NCI-H1105 treated with DMSO at 0.1 percent for 48 hours (cell line): ENCODE data around the gene PRG2.

Experiments used
- DNase-seq: peaks from one replicate; lab custom pipeline; 2025; lab: John Stamatoyannopoulos, UW

The PRG2 gene

DNA sequence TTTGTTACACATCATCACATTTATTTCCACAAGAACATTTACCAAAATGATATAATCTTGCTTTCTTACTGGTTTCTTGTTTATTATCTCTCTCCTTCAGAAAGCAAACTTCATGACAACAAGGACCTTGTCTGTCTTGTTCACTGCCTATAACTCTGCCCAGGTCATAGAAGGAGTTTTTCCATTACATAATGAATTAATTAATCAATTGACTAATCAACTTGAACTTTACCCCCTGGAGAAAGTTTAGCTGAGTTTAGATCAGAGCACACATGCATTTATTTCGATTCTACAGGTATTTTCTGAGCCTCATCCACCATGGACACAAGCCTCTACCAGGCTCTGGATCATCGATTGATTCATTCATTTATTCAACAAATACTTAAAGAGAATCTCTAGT, 6.3 kb upstream of the PRG2 start:
- no peak for DNase-seq

GRCh38 chr11:57395905-57396623, 5.6 kb upstream of the PRG2 start:
- DNase-seq: no peak

GRCh38 chr11:57394203-57394965, 3.9 kb upstream of the PRG2 start:
- peak; percentile 10 for DNase-seq

GRCh38 chr11:57392763-57393105, 2.3 kb upstream of the PRG2 start:
- DNase-seq: no peak

GRCh38 chr11:57392066-57392762, 1.8 kb upstream of the PRG2 start:
- DNase-seq: no peak

- DNase-seq: no peak
Observed at GRCh38 chr11:57391539-57391938, 1.1 kb upstream of the PRG2 start.

- DNase-seq: no peak
Observed at GRCh38 chr11:57391111-57391510, 661 bp upstream of the PRG2 start.

DNA sequence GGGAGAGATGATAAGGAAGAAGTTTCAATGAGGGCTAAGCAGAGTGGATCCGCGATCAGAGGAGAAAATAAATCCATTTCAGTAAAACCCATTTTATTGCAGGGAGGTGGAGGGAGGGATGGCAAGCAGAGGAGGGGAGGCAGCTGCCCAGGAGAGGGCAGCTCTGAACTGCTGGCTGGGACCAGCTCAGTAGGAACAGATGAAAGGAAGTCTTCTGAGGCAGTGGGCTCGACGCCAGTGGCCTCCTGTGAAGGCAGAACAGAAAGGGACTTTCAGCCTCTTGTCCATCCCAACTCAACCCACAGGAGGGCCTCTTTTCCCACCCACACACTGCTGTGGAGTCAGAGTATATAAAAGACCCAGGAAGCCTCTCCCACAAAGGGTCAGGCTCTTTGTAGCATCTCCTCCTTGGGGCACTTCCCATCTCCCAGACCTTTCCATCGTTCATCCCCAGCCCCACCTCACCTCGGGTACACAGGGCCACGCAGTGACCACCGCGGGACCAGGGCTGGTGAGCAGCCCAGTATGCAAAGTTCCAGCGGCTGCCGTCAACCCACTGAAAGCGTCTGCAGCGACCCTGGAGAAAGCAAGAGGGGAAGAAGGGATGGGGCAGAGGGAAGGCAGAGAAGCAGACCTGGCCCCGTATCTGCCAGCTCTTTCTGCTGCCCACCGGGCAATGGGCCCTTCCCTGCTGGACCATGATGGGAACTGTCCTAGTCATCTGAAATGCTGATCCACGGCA, 3.0 kb downstream of the PRG2 start:
- DNase-seq: no peak

GRCh38 chr11:57386178-57386940, 4.1 kb downstream of the PRG2 start:
- no peak for DNase-seq

GRCh38 chr11:57380975-57381374, 9.5 kb downstream of the PRG2 start, which contains the start of gene PRG3:
Gene PRG3 (minus strand): TSS chr11:57381150. CDS start chr11:57380708, 442 bp downstream.
- DNase-seq: no peak

DNA sequence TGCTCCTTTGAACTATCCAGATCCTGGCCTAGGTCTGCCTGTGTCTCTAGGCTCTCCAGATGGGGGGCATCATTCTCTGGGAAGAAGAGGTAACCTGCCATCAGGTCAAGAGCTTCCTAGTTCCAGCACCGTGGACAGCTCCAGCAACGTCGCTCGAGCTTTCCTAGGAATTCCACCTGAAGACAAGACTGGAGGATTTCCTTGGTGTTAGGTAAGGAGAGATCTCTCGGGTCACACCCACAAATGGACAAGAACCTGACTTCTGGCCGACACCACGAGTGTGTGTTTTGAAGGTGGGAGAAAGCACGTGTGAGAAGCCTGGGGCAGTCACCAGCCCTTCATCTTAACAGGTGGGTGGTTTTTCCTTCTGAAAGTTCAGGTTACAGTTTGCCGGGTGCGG, 10.7 kb downstream of the PRG2 start:
- no peak for DNase-seq

DNA sequence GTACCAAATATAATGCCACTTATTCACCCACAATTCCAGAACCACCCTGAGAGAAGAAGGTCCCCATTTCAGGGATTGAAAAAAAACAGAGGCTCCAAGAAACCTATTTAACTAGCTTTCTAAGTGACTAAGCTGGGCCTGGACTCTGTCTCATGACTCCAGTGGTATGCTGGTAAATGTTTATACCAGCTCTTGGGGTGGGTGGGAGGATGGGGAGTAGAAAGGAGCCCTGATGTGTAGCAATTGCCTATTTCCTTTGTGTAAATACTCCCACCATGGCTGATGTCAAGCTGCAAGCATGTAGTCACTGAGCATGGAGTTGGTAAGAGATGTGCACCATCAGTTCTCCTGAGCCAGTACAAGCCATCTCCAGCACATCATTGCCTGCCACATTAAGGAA, 12.3 kb downstream of the PRG2 start:
- DNase-seq: no peak

DNA sequence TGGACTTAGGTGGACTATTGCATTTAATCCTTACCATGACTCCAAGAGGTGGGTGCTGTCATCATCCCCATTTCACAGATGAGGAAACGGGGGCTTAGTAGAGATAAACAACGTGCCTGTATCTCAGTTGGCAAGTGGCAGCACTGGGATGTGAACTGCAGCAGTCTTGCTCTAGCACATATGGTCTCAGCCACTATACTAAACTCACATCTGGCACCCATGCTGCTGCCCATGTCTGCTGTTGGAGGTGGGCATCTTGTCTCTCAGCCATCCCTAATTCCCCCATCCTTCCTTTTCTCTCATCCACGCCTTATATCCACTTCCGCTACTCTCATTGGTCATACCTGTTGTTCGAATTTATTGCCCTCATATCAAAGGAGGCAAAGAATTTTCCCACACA, 13.3 kb downstream of the PRG2 start:
- DNase-seq: no peak

GRCh38 chr11:57376095-57377090, 14.1 kb downstream of the PRG2 start:
- no peak for DNase-seq

GRCh38 chr11:57375490-57375889, 15.0 kb downstream of the PRG2 start:
- DNase-seq: no peak

DNA sequence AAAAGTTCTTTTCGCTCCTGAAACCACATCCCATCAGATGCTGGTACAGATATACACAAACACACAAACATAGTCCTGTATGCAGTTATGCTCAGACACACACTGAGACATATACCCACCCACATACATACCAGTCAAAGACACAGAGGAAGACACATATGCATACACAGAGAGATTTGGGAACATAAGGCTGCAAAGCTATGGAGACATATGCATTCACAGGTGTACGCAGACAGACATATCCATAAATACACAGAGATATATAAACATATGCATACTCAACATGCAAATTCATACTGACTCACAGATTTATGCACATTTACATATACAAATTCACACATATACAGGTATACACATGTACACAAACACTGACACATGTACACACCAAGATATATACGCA, 15.5 kb downstream of the PRG2 start:
- no peak for DNase-seq

DNA sequence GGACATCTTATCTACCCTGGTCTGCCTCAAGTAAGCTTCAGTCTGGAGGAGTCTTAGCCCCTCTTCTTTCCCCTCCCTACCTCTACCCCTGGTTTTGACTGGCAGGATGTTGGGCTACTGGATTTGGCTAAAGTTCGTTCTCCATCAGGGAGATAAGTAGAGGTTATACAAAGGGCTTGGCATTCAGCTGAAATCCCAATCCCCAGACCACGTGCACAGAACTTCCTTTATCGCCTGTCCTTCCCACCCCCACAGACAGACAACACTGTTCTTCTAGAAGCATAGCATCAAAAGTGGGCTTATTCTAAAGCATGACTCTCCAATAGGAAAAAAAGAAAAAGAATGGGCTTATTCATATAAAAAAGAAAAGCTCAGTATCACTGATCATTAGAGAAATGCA, 17.3 kb downstream of the PRG2 start:
- DNase-seq: no peak

- no peak for DNase-seq
Observed at GRCh38 chr11:57370941-57371340, 19.5 kb downstream of the PRG2 start.

- no peak for DNase-seq
Observed at GRCh38 chr11:57370251-57370650, 20.2 kb downstream of the PRG2 start.

DNA sequence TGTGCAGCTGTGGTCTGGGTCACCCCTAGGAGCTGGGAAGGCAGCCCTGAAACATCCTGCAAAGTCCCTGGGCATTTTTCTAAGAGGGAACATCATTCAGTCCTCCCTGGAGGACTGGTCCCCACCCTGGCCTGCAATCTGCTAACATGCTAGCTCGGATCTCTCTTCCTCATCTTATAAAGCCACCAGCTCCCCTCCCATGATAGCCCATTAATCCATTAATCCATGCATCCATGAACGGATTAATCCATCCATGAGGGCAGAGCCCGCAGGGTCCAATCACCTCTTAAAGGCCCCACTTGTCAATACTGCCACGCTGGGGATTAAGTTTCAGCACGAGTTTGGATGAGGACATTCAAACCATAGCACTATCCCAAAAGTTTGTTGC, 21.6 kb downstream of the PRG2 start:
- DNase-seq: no peak
